ENCODE measurements around the gene LRP8. TPM values are rescaled to one million over a fixed set of nuclear protein-coding genes. Genes with fewer than 3 reads are reported as not detected.
A peak's percentile ranks its signal among the peaks of the same experiment; 100 is the strongest.

The LRP8 gene
- 23.6 TPM for polyA plus RNA-seq (2013, experiment 1 of 2)
- polyA plus RNA-seq (2013, experiment 2 of 2), result 22.6 TPM

DNA sequence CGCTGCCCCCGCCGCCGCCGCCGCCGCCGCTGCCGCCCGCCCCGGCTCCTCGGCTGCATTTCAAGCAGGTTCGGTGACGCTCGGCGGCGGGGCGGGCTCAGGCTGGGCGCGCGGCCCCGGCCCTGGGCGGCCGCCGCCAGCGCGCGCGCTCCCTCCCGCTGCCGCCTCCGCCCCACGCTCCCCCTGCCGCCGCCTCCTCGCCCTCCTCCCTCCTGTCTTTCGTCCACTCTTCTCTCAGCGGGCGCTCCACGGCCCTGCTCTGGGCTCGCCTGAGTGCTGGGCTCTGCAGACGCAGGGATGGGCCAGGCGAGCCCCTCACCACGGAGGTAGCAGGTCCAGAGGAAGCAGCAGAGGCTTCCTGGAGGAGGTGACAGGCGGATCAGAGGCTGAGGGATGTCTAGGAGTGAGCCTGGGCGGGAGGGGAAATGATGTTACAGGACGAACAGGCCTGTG is at the start of gene LRP8:
LRP8 (minus strand) TSS at position 62 of the 453 bp plus-strand sequence. CDS start 158 bp downstream, outside the sequence.
- no peak within 1 kb of the TSS for H3K4ac ChIP-seq (ENCODE audit: low read length)
- H3K27me3 ChIP-seq (ENCODE audit: control insufficient read depth in 3 of 3, insufficient read depth in 3 of 3, low read depth in 1 of 3, low read length in 3 of 3), result peaks cover 0 to 14% (median 0%) of the 10 kb centered on the region in 3 experiments
- H2AFZ ChIP-seq (ENCODE audit: low read length), result peak within 1 kb of the TSS; percentile 98
- H3K4me3 ChIP-seq (ENCODE audit: low read length in 2 of 2), result peak within 1 kb of the TSS; percentile 87 to 92
- WGBS, 2 donors (ENCODE audit: extremely low coverage in 2 of 2, insufficient read length in 2 of 2, insufficient replicate concordance in 1 of 2), result no CpG with 5 or more reads among the region's 47 CpGs
- H3K79me1 ChIP-seq (ENCODE audit: low read depth, low read length), result peaks cover 4% of the 10 kb centered on the region
- H2AK5ac ChIP-seq (ENCODE audit: low read depth, low read length), result peak within 1 kb of the TSS; percentile 90
- H2BK5ac ChIP-seq (ENCODE audit: low read length), result peak within 1 kb of the TSS; percentile 88
- peak within 1 kb of the TSS; percentile 94 for H3K23ac ChIP-seq (ENCODE audit: low read depth, low read length, poor library complexity)
- H4K8ac ChIP-seq (ENCODE audit: low read depth, low read length), result no peak within 1 kb of the TSS
- H3K4me1 ChIP-seq (ENCODE audit: control insufficient read depth in 2 of 2, insufficient read depth in 1 of 2, low read depth in 1 of 2, low read length in 2 of 2), result peaks cover 12 to 13% of the 10 kb centered on the region in 2 donors
- H3K36me3 ChIP-seq (replicated peaks in 1 of 2; ENCODE audit: control insufficient read depth in 2 of 2, insufficient read depth in 2 of 2, low read length in 2 of 2), result peaks cover 17 to 26% of the 10 kb centered on the region in 2 donors
- peak within 1 kb of the TSS; percentile 99 for H3K9ac ChIP-seq (ENCODE audit: low read depth, low read length, poor library complexity)
- H3K14ac ChIP-seq (ENCODE audit: low read length), result peak within 1 kb of the TSS; percentile 95
- peak within 1 kb of the TSS; percentile 98 for H3K4me2 ChIP-seq (ENCODE audit: insufficient read depth, low read length, poor library complexity, severe bottlenecking)
- peak; percentile 67 for DNase-seq (ENCODE audit: low spot score)
- peak within 1 kb of the TSS; percentile 98 for H3K18ac ChIP-seq (ENCODE audit: low read length)
- peak within 1 kb of the TSS; percentile 97 for H2BK12ac ChIP-seq (ENCODE audit: low read length)
- peak within 1 kb of the TSS; percentile 63 for H2BK120ac ChIP-seq (ENCODE audit: low read depth, low read length)
- no peak within 1 kb of the TSS for H4K91ac ChIP-seq (ENCODE audit: low read depth, low read length, poor library complexity)
- H2BK15ac ChIP-seq (ENCODE audit: low read length), result peak within 1 kb of the TSS; percentile 95
- H3K27ac ChIP-seq (replicated peaks; ENCODE audit: low read length), result peak within 1 kb of the TSS; percentile 90
- no peaks in the 10 kb centered on the region for H3K9me3 ChIP-seq (replicated peaks in 1 of 2; ENCODE audit: control insufficient read depth in 2 of 2, insufficient read depth in 1 of 2, low read depth in 1 of 2, low read length in 2 of 2)

DNA sequence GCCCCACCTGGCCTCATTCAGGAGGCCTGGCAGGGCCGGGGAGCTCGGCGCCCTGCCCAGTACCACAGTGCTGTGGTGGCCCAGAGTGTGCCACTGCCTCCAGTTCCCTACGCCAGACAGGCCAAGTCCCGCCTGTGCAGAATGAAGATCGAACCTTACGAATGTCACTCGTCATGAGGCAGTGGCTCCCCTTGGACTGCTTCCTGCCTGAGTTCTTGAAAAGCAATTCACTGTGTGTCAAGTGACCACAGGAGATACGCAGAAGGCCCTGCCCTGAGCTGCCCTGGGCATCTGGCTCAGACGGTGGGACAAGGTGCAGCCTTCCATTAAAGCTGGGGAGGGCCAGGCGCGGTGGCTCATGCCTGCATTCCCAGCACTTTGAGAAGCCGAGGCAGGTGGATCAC is 49.6 kb upstream of the LRP8 start:
- no CpG with 5 or more reads among the region's 13 CpGs for WGBS, 2 donors (ENCODE audit: extremely low coverage in 2 of 2, insufficient read length in 2 of 2, insufficient replicate concordance in 1 of 2)
- Histone ChIP-seq H3K79me1 (ENCODE audit: low read depth, low read length) (no peaks in the 10 kb centered on the region), H2AFZ (ENCODE audit: low read length) (no peak overlapping the region), H3K36me3 (replicated peaks in 1 of 2; ENCODE audit: control insufficient read depth in 2 of 2, insufficient read depth in 2 of 2, low read length in 2 of 2) (no peaks in the 10 kb centered on the region), H3K9me3 (replicated peaks in 1 of 2; ENCODE audit: control insufficient read depth in 2 of 2, insufficient read depth in 1 of 2, low read depth in 1 of 2, low read length in 2 of 2) (no peaks in the 10 kb centered on the region), H2BK12ac (ENCODE audit: low read length) (peak overlapping the region; percentile 30), H2AK5ac (ENCODE audit: low read depth, low read length) (peak overlapping the region; percentile 19), H4K8ac (ENCODE audit: low read depth, low read length) (no peak overlapping the region), H3K18ac (ENCODE audit: low read length) (peak overlapping the region; percentile 45), H3K4ac (ENCODE audit: low read length) (no peak overlapping the region), H2BK120ac (ENCODE audit: low read depth, low read length) (no peak overlapping the region), H4K91ac (ENCODE audit: low read depth, low read length, poor library complexity) (no peak overlapping the region), H3K4me1 (ENCODE audit: control insufficient read depth in 2 of 2, insufficient read depth in 1 of 2, low read depth in 1 of 2, low read length in 2 of 2) (peaks cover 0 to 2% of the 10 kb centered on the region in 2 donors), H2BK5ac (ENCODE audit: low read length) (peak overlapping the region; percentile 5), H2BK15ac (ENCODE audit: low read length) (peak overlapping the region; percentile 39), H3K27ac (replicated peaks; ENCODE audit: low read length) (no peak overlapping the region), H3K9ac (ENCODE audit: low read depth, low read length, poor library complexity) (peak overlapping the region; percentile 9), H3K14ac (ENCODE audit: low read length) (no peak overlapping the region), H3K4me3 (ENCODE audit: low read length in 2 of 2) (no peak overlapping the region), H3K27me3 (ENCODE audit: control insufficient read depth in 3 of 3, insufficient read depth in 3 of 3, low read depth in 1 of 3, low read length in 3 of 3) (peaks cover 0 to 56% (median 0%) of the 10 kb centered on the region in 3 experiments), H3K23ac (ENCODE audit: low read depth, low read length, poor library complexity) (peak overlapping the region; percentile 34), H3K4me2 (ENCODE audit: insufficient read depth, low read length, poor library complexity, severe bottlenecking) (no peak overlapping the region)
- DNase-seq (ENCODE audit: low spot score), result no peak

DNA sequence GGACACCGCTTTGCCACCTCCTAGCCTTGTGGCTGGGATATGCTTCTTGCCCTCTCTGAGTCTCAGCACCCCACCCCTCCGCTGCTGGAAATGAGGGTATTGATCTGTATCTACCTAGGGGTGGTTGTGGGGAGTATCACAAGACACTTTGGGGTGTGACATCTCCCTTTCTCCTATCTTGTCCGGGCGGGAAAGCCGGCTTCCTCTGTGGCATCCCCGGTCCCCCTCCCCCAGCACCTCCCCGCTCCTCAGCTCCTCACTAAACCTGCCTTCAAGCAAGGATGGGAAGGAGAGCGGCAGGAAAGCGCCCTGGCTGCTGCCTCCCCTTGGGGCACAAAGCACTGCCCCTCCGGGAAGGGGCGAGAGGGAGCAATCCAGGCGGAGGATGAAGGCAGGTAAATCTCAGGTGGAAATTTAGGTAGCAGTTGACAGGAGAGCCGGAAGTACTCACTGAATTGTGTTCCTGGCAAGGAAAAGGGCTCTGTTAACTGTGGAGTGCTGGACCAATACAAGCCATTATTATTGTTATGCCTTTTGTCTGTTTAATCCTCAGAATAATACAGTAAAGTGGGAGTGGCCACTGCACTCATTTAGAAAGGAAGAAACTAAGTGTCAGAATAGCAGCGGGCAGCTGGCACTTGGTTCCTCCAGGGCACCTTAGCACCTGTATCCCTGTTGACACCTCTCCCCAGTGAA is 49.0 kb upstream of the LRP8 start:
- no peak overlapping the region for H3K14ac ChIP-seq (ENCODE audit: low read length)
- H3K9ac ChIP-seq (ENCODE audit: low read depth, low read length, poor library complexity), result no peak overlapping the region
- H3K79me1 ChIP-seq (ENCODE audit: low read depth, low read length), result no peaks in the 10 kb centered on the region
- H3K27me3 ChIP-seq (ENCODE audit: control insufficient read depth in 3 of 3, insufficient read depth in 3 of 3, low read depth in 1 of 3, low read length in 3 of 3), result peaks cover 0 to 56% (median 0%) of the 10 kb centered on the region in 3 experiments
- no peak overlapping the region for H4K8ac ChIP-seq (ENCODE audit: low read depth, low read length)
- H4K91ac ChIP-seq (ENCODE audit: low read depth, low read length, poor library complexity), result no peak overlapping the region
- H3K4me3 ChIP-seq (ENCODE audit: low read length in 2 of 2), result no peak overlapping the region
- H2AFZ ChIP-seq (ENCODE audit: low read length), result no peak overlapping the region
- peak overlapping the region; percentile 5 for H2BK5ac ChIP-seq (ENCODE audit: low read length)
- DNase-seq (ENCODE audit: low spot score), result no peak
- no peak overlapping the region for H3K23ac ChIP-seq (ENCODE audit: low read depth, low read length, poor library complexity)
- peak overlapping the region; percentile 30 for H2BK12ac ChIP-seq (ENCODE audit: low read length)
- H3K36me3 ChIP-seq (replicated peaks in 1 of 2; ENCODE audit: control insufficient read depth in 2 of 2, insufficient read depth in 2 of 2, low read length in 2 of 2), result no peaks in the 10 kb centered on the region
- H3K4me1 ChIP-seq (ENCODE audit: control insufficient read depth in 2 of 2, insufficient read depth in 1 of 2, low read depth in 1 of 2, low read length in 2 of 2), result peaks cover 0 to 2% of the 10 kb centered on the region in 2 donors
- peak overlapping the region; percentile 80 for H3K18ac ChIP-seq (ENCODE audit: low read length)
- no peak overlapping the region for H3K27ac ChIP-seq (replicated peaks; ENCODE audit: low read length)
- H2AK5ac ChIP-seq (ENCODE audit: low read depth, low read length), result peak overlapping the region; percentile 38
- H3K4me2 ChIP-seq (ENCODE audit: insufficient read depth, low read length, poor library complexity, severe bottlenecking), result no peak overlapping the region
- peak overlapping the region; percentile 39 for H2BK15ac ChIP-seq (ENCODE audit: low read length)
- H2BK120ac ChIP-seq (ENCODE audit: low read depth, low read length), result no peak overlapping the region
- no peaks in the 10 kb centered on the region for H3K9me3 ChIP-seq (replicated peaks in 1 of 2; ENCODE audit: control insufficient read depth in 2 of 2, insufficient read depth in 1 of 2, low read depth in 1 of 2, low read length in 2 of 2)
- whole genome bisulfite sequencing, 2 donors (ENCODE audit: extremely low coverage in 2 of 2, insufficient read length in 2 of 2, insufficient replicate concordance in 1 of 2), result no CpG with 5 or more reads among the region's 14 CpGs
- no peak overlapping the region for H3K4ac ChIP-seq (ENCODE audit: low read length)

DNA sequence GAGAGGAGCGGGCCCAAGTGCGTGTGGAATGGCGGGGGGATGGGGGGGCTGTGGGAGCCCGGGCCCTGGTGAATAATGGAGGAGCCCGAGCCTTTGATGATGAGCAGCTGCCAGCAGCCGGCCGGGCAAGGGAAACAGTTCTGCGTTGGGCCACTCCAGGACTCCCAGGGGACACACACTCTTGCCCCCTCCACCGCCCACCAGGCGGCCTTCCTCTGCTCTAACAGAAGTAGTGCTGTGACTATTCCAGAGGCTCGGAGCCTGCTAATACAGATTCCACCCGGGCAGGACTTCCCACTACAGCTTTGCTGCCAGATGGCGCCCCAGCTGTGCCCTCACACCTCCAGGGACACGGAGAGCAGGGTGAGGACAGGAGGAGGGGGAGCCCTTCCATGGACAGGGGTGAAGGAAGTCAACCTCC is 48.2 kb upstream of the LRP8 start:
- DNase-seq (ENCODE audit: low spot score), result no peak
- Histone ChIP-seq H3K27me3 (ENCODE audit: control insufficient read depth in 3 of 3, insufficient read depth in 3 of 3, low read depth in 1 of 3, low read length in 3 of 3) (peaks cover 0 to 56% (median 0%) of the 10 kb centered on the region in 3 experiments), H2BK5ac (ENCODE audit: low read length) (no peak overlapping the region), H3K36me3 (replicated peaks in 1 of 2; ENCODE audit: control insufficient read depth in 2 of 2, insufficient read depth in 2 of 2, low read length in 2 of 2) (no peaks in the 10 kb centered on the region), H3K23ac (ENCODE audit: low read depth, low read length, poor library complexity) (no peak overlapping the region), H2AFZ (ENCODE audit: low read length) (peak overlapping the region; percentile 23), H3K14ac (ENCODE audit: low read length) (no peak overlapping the region), H4K91ac (ENCODE audit: low read depth, low read length, poor library complexity) (no peak overlapping the region), H2AK5ac (ENCODE audit: low read depth, low read length) (no peak overlapping the region), H4K8ac (ENCODE audit: low read depth, low read length) (no peak overlapping the region), H3K4me2 (ENCODE audit: insufficient read depth, low read length, poor library complexity, severe bottlenecking) (no peak overlapping the region), H3K4ac (ENCODE audit: low read length) (no peak overlapping the region), H3K9ac (ENCODE audit: low read depth, low read length, poor library complexity) (peak overlapping the region; percentile 54), H3K27ac (replicated peaks; ENCODE audit: low read length) (no peak overlapping the region), H3K4me1 (ENCODE audit: control insufficient read depth in 2 of 2, insufficient read depth in 1 of 2, low read depth in 1 of 2, low read length in 2 of 2) (peaks cover 0 to 2% of the 10 kb centered on the region in 2 donors), H2BK12ac (ENCODE audit: low read length) (no peak overlapping the region), H3K9me3 (replicated peaks in 1 of 2; ENCODE audit: control insufficient read depth in 2 of 2, insufficient read depth in 1 of 2, low read depth in 1 of 2, low read length in 2 of 2) (no peaks in the 10 kb centered on the region), H3K4me3 (ENCODE audit: low read length in 2 of 2) (no peak overlapping the region), H2BK15ac (ENCODE audit: low read length) (no peak overlapping the region), H3K18ac (ENCODE audit: low read length) (peak overlapping the region; percentile 44), H3K79me1 (ENCODE audit: low read depth, low read length) (no peaks in the 10 kb centered on the region), H2BK120ac (ENCODE audit: low read depth, low read length) (no peak overlapping the region)
- no CpG with 5 or more reads among the region's 14 CpGs for WGBS, 2 donors (ENCODE audit: extremely low coverage in 2 of 2, insufficient read length in 2 of 2, insufficient replicate concordance in 1 of 2)

All from neuronal stem cell (in vitro differentiated cells).